EL (cell line): Measurements from ENCODE around the gene ASB3.
A peak's percentile ranks its signal among the peaks of the same experiment; 100 is the strongest.
"Not testable (repeated sequence)": the region's sequence is repeated elsewhere in the genome, so short reads cannot be mapped to it uniquely, and the experiment has no call there.

Experiments
- DNase-seq: peaks from one replicate; pipeline ENCODE4 v3.0.0-alpha.2; 2016

The ASB3 gene, protein sequence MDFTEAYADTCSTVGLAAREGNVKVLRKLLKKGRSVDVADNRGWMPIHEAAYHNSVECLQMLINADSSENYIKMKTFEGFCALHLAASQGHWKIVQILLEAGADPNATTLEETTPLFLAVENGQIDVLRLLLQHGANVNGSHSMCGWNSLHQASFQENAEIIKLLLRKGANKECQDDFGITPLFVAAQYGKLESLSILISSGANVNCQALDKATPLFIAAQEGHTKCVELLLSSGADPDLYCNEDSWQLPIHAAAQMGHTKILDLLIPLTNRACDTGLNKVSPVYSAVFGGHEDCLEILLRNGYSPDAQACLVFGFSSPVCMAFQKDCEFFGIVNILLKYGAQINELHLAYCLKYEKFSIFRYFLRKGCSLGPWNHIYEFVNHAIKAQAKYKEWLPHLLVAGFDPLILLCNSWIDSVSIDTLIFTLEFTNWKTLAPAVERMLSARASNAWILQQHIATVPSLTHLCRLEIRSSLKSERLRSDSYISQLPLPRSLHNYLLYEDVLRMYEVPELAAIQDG

DNA sequence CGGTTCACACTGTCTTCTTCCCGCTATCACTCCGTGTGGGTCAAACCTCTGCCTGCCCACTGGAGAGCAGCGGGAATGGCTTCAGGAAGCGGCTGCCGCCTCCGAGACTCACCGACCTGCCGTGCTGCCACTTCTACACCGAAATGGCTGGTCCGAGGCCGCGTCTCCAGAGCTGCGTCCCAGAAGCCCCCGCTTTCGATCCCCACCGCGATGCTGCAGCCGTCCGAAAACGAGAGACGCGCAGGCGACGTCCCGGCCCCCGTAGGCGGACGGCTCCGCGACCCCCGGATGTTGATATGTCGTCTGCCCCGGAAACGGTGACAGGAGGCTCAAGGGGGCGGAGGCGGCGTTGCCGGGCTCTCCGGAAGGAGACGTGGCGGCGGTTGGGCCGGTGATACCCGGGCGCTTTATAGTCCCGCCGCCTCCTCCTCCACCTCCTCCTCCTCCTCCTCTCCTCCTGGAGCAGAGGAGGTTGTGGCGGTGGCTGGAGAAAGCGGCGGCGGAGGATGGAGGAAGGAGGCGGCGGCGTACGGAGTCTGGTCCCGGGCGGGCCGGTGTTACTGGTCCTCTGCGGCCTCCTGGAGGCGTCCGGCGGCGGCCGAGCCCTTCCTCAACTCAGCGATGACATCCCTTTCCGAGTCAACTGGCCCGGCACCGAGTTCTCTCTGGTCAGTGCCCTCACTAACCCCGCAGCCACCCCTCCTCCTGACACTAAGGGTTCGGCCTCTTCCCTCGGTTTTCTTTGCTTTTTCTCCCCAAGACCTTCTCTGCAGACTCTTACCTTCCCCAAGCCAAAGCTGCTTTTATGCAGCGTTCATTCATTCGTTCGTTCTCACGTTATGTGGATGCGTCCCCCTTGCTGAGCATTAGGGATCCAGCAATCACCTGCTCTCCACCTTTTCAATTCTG is at the start of gene ASB3, which contains the start of gene ERLEC1:
Gene ASB3, minus strand, starts transcription at position 249 of the 909 bp plus-strand sequence. CDS start 21,381 bp downstream, outside the sequence.
Gene ERLEC1, plus strand, starts transcription at position 340 of the 909 bp plus-strand sequence. Its CDS starts 167 bp downstream, at position 507.
- peak; percentile 84 for DNase-seq

DNA sequence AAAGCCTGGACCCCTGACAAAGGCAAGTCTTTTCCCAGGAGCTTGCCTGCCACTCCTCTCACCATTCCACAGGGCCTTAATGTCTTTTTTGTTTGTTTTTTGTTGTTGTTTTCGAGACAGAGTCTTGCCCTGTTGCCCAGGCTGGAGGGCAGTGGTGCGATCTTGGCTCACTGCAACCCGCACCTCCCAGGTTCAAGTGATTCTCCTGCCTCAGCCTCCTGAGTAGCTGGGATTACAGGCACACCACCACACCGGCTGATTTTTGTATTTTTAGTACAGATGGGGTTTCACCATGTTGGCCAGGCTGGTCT is 43.2 kb upstream of the ASB3 start:
- not testable (repeated sequence) for DNase-seq

DNA sequence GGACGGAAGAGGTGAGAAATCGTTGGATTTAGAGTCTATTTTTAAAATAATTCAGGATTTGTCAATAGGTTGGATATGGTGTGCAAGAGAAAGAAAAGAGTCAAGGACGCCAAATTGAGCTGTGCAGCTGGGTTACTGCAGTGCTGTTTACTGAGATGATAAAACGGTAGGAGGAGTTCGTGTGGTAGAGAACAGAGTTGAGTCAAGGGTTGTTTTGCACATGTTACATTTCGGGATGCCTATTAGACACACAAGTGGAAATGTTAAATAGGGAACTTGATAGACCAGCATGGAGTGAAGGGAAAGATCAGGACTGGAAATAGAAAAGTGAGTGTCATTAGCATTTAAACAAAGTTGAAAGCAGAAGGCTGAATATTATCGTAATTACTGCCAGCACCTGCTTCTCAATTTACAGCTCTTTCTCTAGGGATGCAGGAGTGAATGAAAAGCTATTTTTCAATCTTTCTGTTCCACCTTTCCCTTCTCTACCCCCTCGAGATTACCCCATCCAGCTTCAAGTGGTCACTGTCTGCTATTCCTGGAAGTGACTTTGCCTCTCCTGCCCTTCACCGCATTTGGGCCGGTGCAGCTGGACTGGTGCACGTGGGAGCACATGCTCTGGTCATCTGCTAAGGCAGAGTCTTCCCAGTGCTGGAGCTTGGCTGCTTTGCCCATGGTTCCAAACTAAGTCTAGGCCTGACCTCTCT is 42.7 kb upstream of the ASB3 start:
- DNase-seq: no peak

DNA sequence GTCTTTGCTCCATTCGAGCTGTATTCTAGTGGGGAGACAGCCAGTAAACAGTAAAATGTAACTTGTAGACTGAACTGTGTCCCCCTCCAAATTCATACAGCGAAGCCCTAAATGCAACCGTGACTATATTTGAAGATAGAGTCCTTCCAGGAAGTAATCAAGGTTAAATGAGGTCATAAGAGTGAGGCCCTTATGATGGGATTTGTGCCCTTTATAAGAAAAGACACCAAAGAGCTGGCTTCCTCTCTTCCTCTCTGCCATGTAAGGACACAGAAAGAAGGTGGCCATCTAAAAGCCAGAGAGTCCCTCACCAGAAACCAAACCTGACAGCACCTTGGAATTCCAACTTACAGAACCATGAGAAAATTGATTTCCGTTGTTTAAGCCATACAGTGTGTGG is 41.6 kb upstream of the ASB3 start:
- no peak for DNase-seq

GRCh38 chr2:53827398-53828175 is 40.8 kb upstream of the ASB3 start:
- no peak for DNase-seq

- DNase-seq: no peak
These were observed 40.0 kb upstream of the ASB3 start for GRCh38 chr2:53826587-53827397.

- DNase-seq: no peak
These were observed 39.3 kb upstream of the ASB3 start for GRCh38 chr2:53826030-53826410.

- not testable (repeated sequence) for DNase-seq
These were observed 36.9 kb upstream of the ASB3 start for GRCh38 chr2:53823639-53824038.

GRCh38 chr2:53821810-53822209 is 35.1 kb upstream of the ASB3 start:
- DNase-seq: no peak

- DNase-seq: no peak
These were observed 34.0 kb upstream of the ASB3 start for GRCh38 chr2:53820711-53821110.

GRCh38 chr2:53820048-53820447 is 33.3 kb upstream of the ASB3 start:
- no peak for DNase-seq

- no peak for DNase-seq
These were observed 32.9 kb upstream of the ASB3 start for GRCh38 chr2:53819634-53820033.

- no peak for DNase-seq
These were observed 32.2 kb upstream of the ASB3 start for GRCh38 chr2:53818854-53819435.

DNA sequence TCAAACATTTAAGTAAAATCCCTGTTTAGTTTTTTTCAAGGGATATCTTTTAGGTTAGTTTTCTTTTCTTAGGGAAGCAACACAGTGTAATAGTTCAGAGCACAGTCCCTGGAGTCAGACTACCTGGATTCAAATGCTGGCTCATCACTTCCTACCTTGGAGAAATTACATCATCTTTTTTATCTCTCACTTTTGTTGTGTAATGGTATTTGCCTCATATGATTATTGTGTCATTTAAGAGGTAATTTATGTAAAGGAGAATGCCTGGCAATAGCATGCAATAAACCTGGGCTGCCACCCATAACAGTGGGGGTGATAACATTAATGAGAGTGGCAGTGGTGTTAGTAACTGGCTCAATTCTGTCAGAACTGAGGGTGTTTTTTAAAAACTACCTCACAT is 26.4 kb upstream of the ASB3 start:
- no peak for DNase-seq

GRCh38 chr2:53811601-53812000 is 24.8 kb upstream of the ASB3 start:
- no peak for DNase-seq

- DNase-seq: no peak
These were observed 15.9 kb upstream of the ASB3 start for GRCh38 chr2:53802617-53803151.

GRCh38 chr2:53801547-53801946 is 14.8 kb upstream of the ASB3 start:
- DNase-seq: no peak

DNA sequence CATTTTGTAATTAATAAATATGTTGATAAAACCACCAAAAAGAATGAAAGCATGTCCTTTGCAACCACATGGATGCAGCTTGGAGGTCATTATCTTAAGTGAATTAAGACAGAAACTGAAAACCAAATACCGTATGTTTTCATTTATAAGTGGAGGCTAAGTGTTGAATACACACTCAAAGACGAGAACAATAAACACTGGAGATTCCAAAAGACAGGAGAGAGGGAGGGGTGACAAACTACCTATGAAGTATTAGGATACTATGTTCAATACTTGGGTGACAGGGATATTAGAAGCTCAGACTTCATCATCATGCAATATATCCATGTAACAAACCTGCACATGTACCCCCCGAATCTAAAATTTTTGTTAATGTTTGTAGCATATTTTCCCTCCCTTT is 7.1 kb upstream of the ASB3 start:
- no peak for DNase-seq

DNA sequence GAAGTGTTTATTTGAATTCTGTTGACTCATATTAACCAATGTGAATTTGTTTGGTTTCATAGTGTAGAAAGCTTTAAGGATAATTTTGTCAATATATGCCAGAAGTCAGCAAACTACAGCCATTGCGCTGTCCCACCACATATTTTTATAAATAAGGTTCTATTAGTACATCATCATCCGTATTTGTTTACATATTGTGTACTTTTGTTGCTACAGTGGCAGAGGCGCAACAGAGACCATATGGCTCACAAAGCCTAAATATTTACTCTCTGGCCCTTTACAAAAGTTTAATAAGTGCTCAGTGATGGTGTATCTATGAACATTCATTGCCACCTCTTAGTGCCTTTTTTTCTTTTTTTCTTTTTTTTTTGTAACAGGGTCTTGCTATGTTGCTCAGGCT is 6.5 kb upstream of the ASB3 start:
- no peak for DNase-seq

- peak; percentile 35 for DNase-seq
These were observed 999 bp upstream of the ASB3 start for GRCh38 chr2:53787614-53788289.
